CD8-positive, alpha-beta memory T cell (primary cell): ENCODE results near the gene SLC6A16. TPM values are rescaled to one million over a fixed set of nuclear protein-coding genes. Genes with fewer than 3 reads are reported as not detected.
"Not testable (repeated sequence)": the region's sequence is repeated elsewhere in the genome, so short reads cannot be mapped to it uniquely, and the experiment has no call there.

Source experiments
- CTCF ChIA-PET: fragments of 350-600 bp; sonication (Branson Sonifier 250); formaldehyde crosslinking; loops from one replicate; lab custom pipeline; 2021; ENCODE audit warnings: antibody characterized with exemption; lab: Charles Lee
- POLR2A ChIA-PET: fragments of 350-600 bp; sonication (Branson Sonifier 250); formaldehyde crosslinking; loops from one replicate; lab custom pipeline; 2021; ENCODE audit warnings: antibody characterized with exemption; lab: Charles Lee
- DNase-seq, 5 donors: peaks; one replicate each; pipeline versions ENCODE4 v3.0.0 to v3.0.0-alpha.2; 2020 to 2022; ENCODE audit warnings: mixed read lengths in 1 of 5
- H3K27ac ChIP-seq: one replicate; pipeline ENCODE4 v1.7.0; 2013; ENCODE audit warnings: low read depth, mild to moderate bottlenecking, low read length, moderate library complexity
- H3K27me3 ChIP-seq: 2 replicates; pipeline ENCODE4 v1.7.0; 2013; ENCODE audit warnings: low read length, mild to moderate bottlenecking; ENCODE audit not compliant: insufficient read depth, poor library complexity, severe bottlenecking
- H3K36me3 ChIP-seq: 2 replicates; pipeline ENCODE4 v1.7.0; 2013; ENCODE audit warnings: mild to moderate bottlenecking, low read length, moderate library complexity; ENCODE audit not compliant: insufficient read depth
- H3K4me1 ChIP-seq: 2 replicates; pipeline ENCODE4 v1.7.0; 2013; ENCODE audit warnings: mild to moderate bottlenecking, low read length, moderate library complexity; ENCODE audit not compliant: insufficient read depth
- H3K4me3 ChIP-seq: 2 replicates; pipeline ENCODE4 v1.7.0; 2013; ENCODE audit warnings: mild to moderate bottlenecking, low read length
- H3K9me3 ChIP-seq: 2 replicates; pipeline ENCODE4 v1.7.0; 2013; ENCODE audit warnings: mild to moderate bottlenecking, low read length
- H3K27ac Mint-ChIP-seq, 8 donors: one replicate each; pipeline ENCODE4 v1.8.0; 2020 to 2021; ENCODE audit warnings: mixed read lengths in 8 of 8, mild to moderate bottlenecking in 6 of 8, inconsistent platforms in 3 of 8, moderate library complexity in 3 of 8
- H3K27me3 Mint-ChIP-seq, 2 donors: one replicate each; pipeline ENCODE4 v1.8.0; 2020 to 2021; ENCODE audit warnings: mixed read lengths in 2 of 2, mild to moderate bottlenecking in 1 of 2, moderate library complexity in 1 of 2
- H3K36me3 Mint-ChIP-seq, 3 donors: one replicate each; pipeline ENCODE4 v1.8.0; 2020 to 2021; ENCODE audit warnings: mixed read lengths in 3 of 3, inconsistent platforms in 1 of 3, mild to moderate bottlenecking in 1 of 3
- H3K4me1 Mint-ChIP-seq, 3 donors: one replicate each; pipeline ENCODE4 v1.8.0; 2020 to 2021; ENCODE audit warnings: mixed read lengths in 3 of 3, inconsistent platforms in 1 of 3, mild to moderate bottlenecking in 1 of 3
- H3K4me3 Mint-ChIP-seq, 7 donors: one replicate each; pipeline ENCODE4 v1.8.0; 2020 to 2021; ENCODE audit warnings: mixed read lengths in 7 of 7, mild to moderate bottlenecking in 6 of 7, moderate library complexity in 4 of 7, inconsistent platforms in 2 of 7
- H3K9me3 Mint-ChIP-seq, 5 donors: one replicate each; pipeline ENCODE4 v1.8.0; 2020 to 2022; ENCODE audit warnings: mixed read lengths in 5 of 5, mild to moderate bottlenecking in 3 of 5, moderate library complexity in 2 of 5, inconsistent platforms in 1 of 5
- polyA plus RNA-seq: library from polyadenylated mRNA; unstranded; fragments of 300-500 nt; fragmentation: Illumina TruSeq; gene quantifications from one replicate; pipeline ENCODE4 v1.2.3, GENCODE V29; 2021
- total RNA-seq, 2 experiments: library from RNA; stranded (reverse); gene quantifications; one replicate each; pipeline ENCODE4 v1.2.3, GENCODE V29; 2021

SLC6A16 gene
- total RNA-seq = 1 to 10 TPM; 1.1 to 1.2 TPM
- polyA plus RNA-seq = 1.7 TPM

DNA sequence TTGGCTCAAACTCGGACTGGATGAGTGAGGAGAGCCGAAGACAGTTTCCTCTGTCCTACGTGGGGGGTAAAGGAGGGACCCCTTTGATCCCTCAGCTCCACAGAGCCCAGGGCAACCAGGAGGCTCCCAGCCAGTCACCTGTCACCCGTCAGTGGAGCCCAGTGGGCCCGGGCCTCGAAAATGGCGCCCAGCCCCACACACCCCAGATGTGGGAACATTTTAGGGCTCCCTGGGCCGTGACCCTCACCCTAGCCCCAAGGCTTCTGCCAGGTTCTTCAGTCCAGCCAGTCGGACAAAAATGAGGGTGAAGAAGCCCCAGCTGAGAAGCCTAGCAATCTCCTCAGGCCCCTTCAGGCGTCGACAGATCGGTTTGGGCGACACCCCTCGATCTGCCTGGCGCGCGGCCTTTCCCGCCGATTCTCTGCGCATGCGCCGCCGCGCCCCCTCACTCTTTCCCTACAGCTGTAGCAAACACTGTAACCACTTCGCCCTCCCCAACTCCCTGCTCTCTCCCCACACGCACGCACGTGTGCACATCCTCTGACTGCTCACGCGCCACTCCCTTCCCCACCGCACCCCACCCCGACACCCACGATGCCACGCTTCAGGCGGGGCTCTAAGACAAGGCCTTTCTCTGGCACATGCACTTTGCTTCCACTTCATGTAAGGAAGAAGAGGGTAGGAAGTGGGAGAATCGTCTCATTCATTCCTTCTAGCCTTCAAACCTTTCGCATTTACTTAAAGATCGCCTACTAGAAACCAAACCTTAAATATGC lies at the start of gene SLC6A16:
Gene SLC6A16 (minus strand): TSS at position 391 of the 776 bp plus-strand sequence. CDS start 13,844 bp downstream, outside the sequence.
- Mint-ChIP-seq H3K9me3 (peaks cover 0 to 2% (median 0%) of the 10 kb centered on the region in 5 donors), H3K36me3 (peaks cover 13 to 43% (median 19%) of the 10 kb centered on the region in 3 donors), H3K27ac (no peak within 1 kb of the TSS), H3K4me1 (peaks cover 16 to 26% (median 22%) of the 10 kb centered on the region in 3 donors), H3K4me3 (no peak within 1 kb of the TSS), H3K27me3 (no peaks in the 10 kb centered on the region)
- ChIA-PET CTCF (no interaction called here), POLR2A (no interaction called here)
- Histone ChIP-seq H3K4me3 (no peak within 1 kb of the TSS), H3K4me1 (peaks cover 8% of the 10 kb centered on the region), H3K27ac (no peak within 1 kb of the TSS), H3K9me3 (no peaks in the 10 kb centered on the region), H3K36me3 (peaks cover 5% of the 10 kb centered on the region), H3K27me3 (no peaks in the 10 kb centered on the region)
- DNase-seq = no peak

DNA sequence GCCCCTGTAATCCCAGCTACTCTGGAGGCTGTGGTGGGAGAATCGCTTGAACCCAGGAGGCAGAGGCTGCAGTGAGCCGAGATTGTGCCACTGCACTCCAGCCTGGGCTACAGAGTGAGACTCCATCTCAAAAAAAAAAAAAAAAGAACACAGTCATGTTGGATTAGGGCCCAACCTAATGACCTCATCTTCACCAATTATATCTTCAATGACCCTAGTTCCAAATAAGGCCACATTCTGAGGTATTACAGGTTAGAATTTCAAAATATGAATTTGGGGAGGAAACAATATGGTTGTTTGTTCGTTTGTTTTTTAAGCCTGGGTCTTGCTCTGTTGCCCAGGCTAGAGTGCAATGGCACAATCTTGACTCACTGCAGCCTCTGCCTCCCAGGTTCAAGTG lies 48.2 kb upstream of the SLC6A16 start:
- H3K27ac Mint-ChIP-seq, CTCF ChIA-PET: not testable (repeated sequence)

DNA sequence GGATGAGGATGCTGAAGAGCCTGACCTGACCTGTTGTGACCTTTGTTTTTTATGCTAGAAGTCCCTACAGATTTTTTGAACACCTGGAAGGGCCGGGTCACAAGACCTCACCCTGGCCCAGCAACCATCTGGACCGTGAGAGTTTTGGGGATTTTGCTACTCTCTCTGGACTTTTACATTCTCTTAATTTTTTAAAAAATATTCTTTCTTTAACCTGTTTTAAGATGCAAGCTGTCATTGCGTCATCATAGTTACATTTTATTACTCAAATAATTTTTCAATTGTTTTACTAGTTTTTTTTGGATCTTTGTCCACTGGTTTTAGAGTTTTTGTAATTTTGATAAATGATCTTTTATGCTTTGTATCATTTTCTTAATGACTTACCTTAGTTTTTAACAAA lies 46.2 kb upstream of the SLC6A16 start:
- H3K27ac Mint-ChIP-seq = no peak overlapping the region
- Histone ChIP-seq H3K36me3 (no peaks in the 10 kb centered on the region), H3K4me1 (no peaks in the 10 kb centered on the region), H3K9me3 (peaks cover 6% of the 10 kb centered on the region), H3K4me3 (no peak overlapping the region), H3K27me3 (no peaks in the 10 kb centered on the region), H3K27ac (no peak overlapping the region)
- peaks cover 0 to 12% (median 10%) of the 10 kb centered on the region in 5 donors for H3K9me3 Mint-ChIP-seq
- peaks cover 0 to 4% (median 0%) of the 10 kb centered on the region in 3 donors for H3K36me3 Mint-ChIP-seq
- H3K4me3 Mint-ChIP-seq = no peak overlapping the region
- ChIA-PET POLR2A (no interaction called here), CTCF (no interaction called here)
- H3K27me3 Mint-ChIP-seq = peaks cover 6 to 22% of the 10 kb centered on the region in 2 donors
- DNase-seq = no peak
- H3K4me1 Mint-ChIP-seq = no peaks in the 10 kb centered on the region

More for the DNA sequence above, 48.2 kb upstream of the SLC6A16 start:
- H3K27me3 Mint-ChIP-seq = peaks cover 9 to 25% of the 10 kb centered on the region in 2 donors
- H3K9me3 ChIP-seq, H3K4me1 ChIP-seq, H3K36me3 Mint-ChIP-seq, H3K4me3 Mint-ChIP-seq, H3K36me3 ChIP-seq, H3K27me3 ChIP-seq, H3K27ac ChIP-seq, DNase-seq, POLR2A ChIA-PET, H3K4me3 ChIP-seq, H3K4me1 Mint-ChIP-seq: not testable (repeated sequence)
- peaks cover 0 to 12% (median 10%) of the 10 kb centered on the region in 5 donors for H3K9me3 Mint-ChIP-seq

DNA sequence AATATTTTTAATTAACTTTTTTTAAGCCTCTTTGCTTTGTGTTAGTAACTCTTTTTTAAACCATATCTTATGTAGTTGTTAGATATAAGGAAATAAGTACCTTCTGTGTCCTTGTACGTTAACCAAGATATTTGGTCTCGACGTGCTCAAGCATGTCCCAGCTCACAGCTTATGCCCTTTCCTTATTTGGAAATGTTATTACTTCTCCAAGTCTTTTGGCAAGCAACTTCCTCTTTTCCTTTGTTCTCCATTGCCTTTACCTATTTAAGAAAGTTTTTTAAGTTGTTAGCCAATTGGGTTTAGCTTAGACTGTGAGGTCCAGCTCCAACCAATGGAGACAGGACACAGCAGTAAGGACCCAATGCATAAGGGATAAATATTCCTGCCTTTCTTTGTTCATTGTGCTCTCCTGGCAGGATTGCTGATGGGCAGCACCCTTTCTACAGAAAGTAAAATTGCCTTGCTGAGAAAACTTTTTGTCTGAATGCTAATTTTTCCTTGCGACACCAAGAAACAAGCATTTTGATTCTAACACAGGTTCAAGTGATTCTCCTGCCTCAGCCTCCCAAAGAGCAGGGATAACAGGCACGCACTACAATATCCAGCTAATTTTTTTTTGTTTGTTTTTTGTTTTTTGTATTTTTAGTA lies 43.8 kb upstream of the SLC6A16 start:
- peaks cover 2% of the 10 kb centered on the region for H3K27me3 ChIP-seq
- H3K4me3 ChIP-seq = no peak overlapping the region
- Mint-ChIP-seq H3K4me1 (no peaks in the 10 kb centered on the region), H3K36me3 (peaks cover 0 to 4% (median 0%) of the 10 kb centered on the region in 3 donors), H3K27me3 (peaks cover 12 to 17% of the 10 kb centered on the region in 2 donors), H3K27ac (no peak overlapping the region), H3K9me3 (peaks cover 0 to 12% (median 10%) of the 10 kb centered on the region in 5 donors), H3K4me3 (no peak overlapping the region)
- POLR2A ChIA-PET = no interaction called here
- H3K27ac ChIP-seq = no peak overlapping the region
- peaks cover 5% of the 10 kb centered on the region for H3K4me1 ChIP-seq
- DNase-seq = no peak
- CTCF ChIA-PET = no interaction called here
- H3K9me3 ChIP-seq = peaks cover 6% of the 10 kb centered on the region
- H3K36me3 ChIP-seq = no peaks in the 10 kb centered on the region

DNA sequence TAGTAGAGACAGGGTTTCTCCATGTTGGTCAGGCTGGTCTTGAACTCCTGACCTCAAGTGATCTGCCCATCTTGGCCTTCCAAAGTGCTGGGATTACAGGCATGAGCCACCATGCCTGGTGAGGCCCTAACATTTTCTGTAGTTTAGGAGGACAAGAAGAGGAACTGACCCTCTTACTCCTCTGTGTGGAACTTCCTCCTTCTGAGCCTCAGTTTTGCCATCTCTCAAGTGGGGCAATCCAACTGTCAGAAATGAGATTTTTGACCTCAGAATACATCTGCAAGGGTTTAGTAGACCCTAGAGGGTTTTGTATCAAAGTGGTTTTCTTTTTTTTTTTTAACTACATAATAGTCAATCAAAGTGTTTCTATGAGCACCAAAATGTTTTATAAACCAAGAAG lies 41.1 kb upstream of the SLC6A16 start:
- peaks cover 6% of the 10 kb centered on the region for H3K9me3 ChIP-seq
- Mint-ChIP-seq H3K27me3 (peaks cover 11 to 25% of the 10 kb centered on the region in 2 donors), H3K9me3 (peaks cover 0 to 11% (median 10%) of the 10 kb centered on the region in 5 donors), H3K4me1 (peaks cover 0 to 8% (median 2%) of the 10 kb centered on the region in 3 donors), H3K27ac (no peak overlapping the region), H3K36me3 (peaks cover 0 to 4% (median 0%) of the 10 kb centered on the region in 3 donors), H3K4me3 (no peak overlapping the region)
- no peaks in the 10 kb centered on the region for H3K36me3 ChIP-seq
- H3K27ac ChIP-seq = no peak overlapping the region
- peaks cover 14% of the 10 kb centered on the region for H3K27me3 ChIP-seq
- POLR2A ChIA-PET = no interaction called here
- CTCF ChIA-PET = no interaction called here
- peaks cover 26% of the 10 kb centered on the region for H3K4me1 ChIP-seq
- DNase-seq = no peak
- no peak overlapping the region for H3K4me3 ChIP-seq

DNA sequence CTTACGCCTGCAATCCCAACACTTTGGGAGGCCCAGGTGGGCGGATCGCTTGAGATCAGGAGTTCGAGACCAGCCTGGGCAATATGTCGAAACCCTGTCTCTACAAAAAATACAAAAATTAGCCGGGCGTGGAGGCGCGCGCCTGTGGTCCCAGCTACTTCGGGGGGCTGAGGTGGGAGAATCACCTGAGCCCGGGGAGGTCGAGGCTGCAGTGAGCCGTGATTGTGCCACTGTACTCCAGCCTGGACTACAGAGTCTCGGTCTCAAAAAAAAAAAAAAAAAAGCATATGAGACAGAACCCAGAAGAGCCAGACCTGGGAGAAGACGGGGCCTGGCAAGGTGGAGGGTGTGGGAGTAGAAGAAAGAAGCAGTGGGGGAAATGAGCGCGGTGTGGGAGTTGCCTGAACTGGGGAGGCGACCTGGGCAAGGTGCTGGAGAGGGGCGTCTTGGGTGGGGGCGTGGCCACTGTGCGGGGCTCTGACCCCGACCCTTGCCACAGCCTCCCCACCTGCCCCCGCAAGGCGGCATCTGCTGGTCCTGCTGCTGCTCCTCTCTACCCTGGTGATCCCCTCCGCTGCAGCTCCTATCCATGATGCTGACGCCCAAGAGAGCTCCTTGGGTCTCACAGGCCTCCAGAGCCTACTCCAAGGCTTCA lies 39.2 kb upstream of the SLC6A16 start:
- DNase-seq = no peak
- ChIA-PET POLR2A (no interaction called here), CTCF (no interaction called here)
- no peaks in the 10 kb centered on the region for H3K36me3 Mint-ChIP-seq
- H3K4me1 Mint-ChIP-seq = peaks cover 0 to 12% (median 11%) of the 10 kb centered on the region in 3 donors
- Histone ChIP-seq H3K4me1 (peaks cover 26% of the 10 kb centered on the region), H3K36me3 (no peaks in the 10 kb centered on the region), H3K27ac (peak overlapping the region; percentile 38), H3K4me3 (peak overlapping the region; percentile 61), H3K9me3 (peaks cover 6% of the 10 kb centered on the region), H3K27me3 (peaks cover 14% of the 10 kb centered on the region)
- H3K9me3 Mint-ChIP-seq = peaks cover 0 to 7% (median 6%) of the 10 kb centered on the region in 5 donors
- no peak overlapping the region for H3K4me3 Mint-ChIP-seq
- peaks cover 17 to 30% of the 10 kb centered on the region in 2 donors for H3K27me3 Mint-ChIP-seq
- no peak overlapping the region for H3K27ac Mint-ChIP-seq

DNA sequence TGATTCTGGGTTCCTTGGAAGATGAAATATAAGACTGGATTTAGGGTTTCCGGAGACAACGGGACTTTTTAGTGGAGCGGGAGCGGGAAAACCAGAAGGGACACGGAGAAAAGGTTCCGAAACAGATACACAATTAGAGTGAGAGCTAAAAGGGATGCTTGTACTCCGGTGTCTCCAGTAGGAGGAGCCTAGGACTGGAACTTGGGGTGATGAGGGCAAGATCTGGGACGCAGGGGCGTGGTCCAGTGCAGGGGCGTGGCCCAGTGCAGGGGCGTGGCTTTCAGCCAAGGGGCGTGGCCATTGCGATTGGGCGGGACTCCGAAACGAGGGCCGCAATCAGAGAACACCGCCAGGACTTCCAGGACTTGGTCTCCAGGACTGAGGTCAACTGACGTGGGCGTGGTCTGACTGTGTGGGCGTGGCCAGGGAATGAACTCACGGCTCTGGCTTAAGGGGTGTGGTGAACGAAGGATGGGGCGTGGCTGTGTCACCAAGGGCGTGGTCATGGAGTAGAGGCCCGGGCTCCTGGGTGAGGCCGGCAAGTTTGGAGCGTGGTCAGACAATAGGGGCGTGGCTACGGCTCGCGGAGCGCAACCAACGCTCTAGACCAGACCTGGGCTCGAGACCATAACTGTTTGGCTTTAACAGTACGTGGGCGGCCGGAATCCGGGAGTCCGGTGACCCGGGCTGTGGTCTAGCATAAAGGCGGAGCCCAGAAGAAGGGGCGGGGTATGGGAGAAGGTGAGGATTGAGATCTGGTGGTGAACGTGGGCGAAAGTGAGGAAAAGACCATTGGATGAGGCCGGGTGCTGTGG lies 38.5 kb upstream of the SLC6A16 start, which contains the start of gene DKKL1:
Gene DKKL1 (plus strand): TSS at position 610 of the 815 bp plus-strand sequence. CDS start 122 bp downstream, at position 732.
- no peaks in the 10 kb centered on the region for H3K36me3 Mint-ChIP-seq
- ChIA-PET POLR2A (no interaction called here), CTCF (no interaction called here)
- peak within 1 kb of the TSS; percentile 61 for H3K4me3 ChIP-seq
- peaks cover 14% of the 10 kb centered on the region for H3K27me3 ChIP-seq
- peak; percentile 31 to 70 (median 61) for DNase-seq
- peaks cover 12 to 34% of the 10 kb centered on the region in 2 donors for H3K27me3 Mint-ChIP-seq
- peak within 1 kb of the TSS in 1 of 7 donors; percentile 19 for H3K4me3 Mint-ChIP-seq
- H3K27ac ChIP-seq = peak within 1 kb of the TSS; percentile 42
- H3K36me3 ChIP-seq = no peaks in the 10 kb centered on the region
- H3K4me1 Mint-ChIP-seq = peaks cover 0 to 12% (median 11%) of the 10 kb centered on the region in 3 donors
- H3K27ac Mint-ChIP-seq = peak within 1 kb of the TSS in 1 of 8 donors; percentile 79
- no peaks in the 10 kb centered on the region for H3K9me3 Mint-ChIP-seq
- H3K9me3 ChIP-seq = no peaks in the 10 kb centered on the region
- peaks cover 26% of the 10 kb centered on the region for H3K4me1 ChIP-seq
